Skeletal muscle tissue (tissue), 4 donors: ENCODE measurements around the gene ITCH. TPM values are rescaled to one million over a fixed set of nuclear protein-coding genes. Genes with fewer than 3 reads are reported as not detected.
"Not testable (repeated sequence)": the region's sequence is repeated elsewhere in the genome, so short reads cannot be mapped to it uniquely, and the experiment has no call there.

Source experiments
- H3K27ac ChIP-seq: one replicate; pipeline ENCODE4 v1.7.0; 2013; ENCODE audit warnings: mild to moderate bottlenecking, low read depth, low read length, inconsistent platforms
- H3K27me3 ChIP-seq, 3 donors: one replicate each; pipeline ENCODE4 v1.7.0; 2013; ENCODE audit warnings: low read length in 3 of 3; ENCODE audit not compliant: control insufficient read depth in 3 of 3, insufficient read depth in 3 of 3
- H3K36me3 ChIP-seq, 3 donors: one replicate each; pipeline ENCODE4 v1.7.0; 2013; ENCODE audit warnings: low read length in 3 of 3; ENCODE audit not compliant: control insufficient read depth in 3 of 3, insufficient read depth in 3 of 3
- H3K4me1 ChIP-seq, 3 donors: one replicate each; pipeline ENCODE4 v1.7.0; 2013; ENCODE audit warnings: low read length in 3 of 3, mild to moderate bottlenecking in 3 of 3; ENCODE audit not compliant: control insufficient read depth in 3 of 3, insufficient read depth in 3 of 3
- H3K4me3 ChIP-seq, 3 donors: one replicate each; pipeline ENCODE4 v1.7.0; 2013; ENCODE audit warnings: low read length in 3 of 3
- H3K9ac ChIP-seq, 3 donors: one replicate each; pipeline ENCODE4 v1.7.0; 2013; ENCODE audit warnings: low read length in 3 of 3, mild to moderate bottlenecking in 3 of 3, moderate library complexity in 2 of 3, low read depth in 1 of 3
- H3K9me3 ChIP-seq, 3 donors: one replicate each; pipeline ENCODE4 v1.7.0; 2013; ENCODE audit warnings: low read length in 3 of 3; ENCODE audit not compliant: control insufficient read depth in 3 of 3
- total RNA-seq: library from RNA; depleted of rRNA; stranded (reverse); fragments of >200 nt; gene quantifications from one replicate; pipeline ENCODE4 v1.2.3, GENCODE V29; 2014
- donor health status: Osteomylitis.

ITCH gene
- total RNA-seq, 1 donor from 2014 or later, result 69.4 TPM

- not testable (repeated sequence) for H3K4me1 ChIP-seq, H3K4me3 ChIP-seq, H3K9me3 ChIP-seq, H3K27ac ChIP-seq, H3K36me3 ChIP-seq, H3K9ac ChIP-seq, H3K27me3 ChIP-seq
These were observed 32.1 kb upstream of the ITCH start for GRCh38 chr20:34330861-34331544.

- H3K9ac ChIP-seq, result no peak overlapping the region
- H3K36me3 ChIP-seq, result no peaks in the 10 kb centered on the region
- no peaks in the 10 kb centered on the region for H3K9me3 ChIP-seq
- no peak overlapping the region for H3K4me3 ChIP-seq
- no peaks in the 10 kb centered on the region for H3K27me3 ChIP-seq
- H3K4me1 ChIP-seq, result no peaks in the 10 kb centered on the region
- no peak overlapping the region for H3K27ac ChIP-seq
These were observed 31.2 kb upstream of the ITCH start for GRCh38 chr20:34331838-34332237.

GRCh38 chr20:34332262-34332920, 30.7 kb upstream of the ITCH start:
- H3K9ac ChIP-seq, result no peak overlapping the region
- H3K27me3 ChIP-seq, result no peaks in the 10 kb centered on the region
- no peaks in the 10 kb centered on the region for H3K36me3 ChIP-seq
- no peak overlapping the region for H3K27ac ChIP-seq
- no peaks in the 10 kb centered on the region for H3K9me3 ChIP-seq
- H3K4me1 ChIP-seq, result no peaks in the 10 kb centered on the region
- H3K4me3 ChIP-seq, result no peak overlapping the region

- no peak overlapping the region for H3K27ac ChIP-seq
- no peak overlapping the region for H3K9ac ChIP-seq
- no peaks in the 10 kb centered on the region for H3K9me3 ChIP-seq
- no peaks in the 10 kb centered on the region for H3K4me1 ChIP-seq
- no peaks in the 10 kb centered on the region for H3K27me3 ChIP-seq
- H3K4me3 ChIP-seq, result no peak overlapping the region
- H3K36me3 ChIP-seq, result no peaks in the 10 kb centered on the region
These were observed 29.3 kb upstream of the ITCH start for GRCh38 chr20:34333786-34334185.

- Histone ChIP-seq H3K36me3 (no peaks in the 10 kb centered on the region), H3K9ac (no peak overlapping the region), H3K27me3 (no peaks in the 10 kb centered on the region), H3K4me3 (no peak overlapping the region), H3K4me1 (no peaks in the 10 kb centered on the region), H3K27ac (no peak overlapping the region), H3K9me3 (no peaks in the 10 kb centered on the region)
These were observed 28.2 kb upstream of the ITCH start for GRCh38 chr20:34334654-34335407.

- H3K36me3 ChIP-seq, result no peaks in the 10 kb centered on the region
- H3K27ac ChIP-seq, result no peak overlapping the region
- no peaks in the 10 kb centered on the region for H3K4me1 ChIP-seq
- no peak overlapping the region for H3K4me3 ChIP-seq
- H3K27me3 ChIP-seq, result no peaks in the 10 kb centered on the region
- H3K9me3 ChIP-seq, result no peaks in the 10 kb centered on the region
- H3K9ac ChIP-seq, result no peak overlapping the region
These were observed 25.5 kb upstream of the ITCH start for GRCh38 chr20:34337544-34337943.

GRCh38 chr20:34337982-34338726, 24.9 kb upstream of the ITCH start:
- no peak overlapping the region for H3K27ac ChIP-seq
- no peaks in the 10 kb centered on the region for H3K4me1 ChIP-seq
- no peaks in the 10 kb centered on the region for H3K36me3 ChIP-seq
- no peaks in the 10 kb centered on the region for H3K9me3 ChIP-seq
- H3K9ac ChIP-seq, result no peak overlapping the region
- no peak overlapping the region for H3K4me3 ChIP-seq
- no peaks in the 10 kb centered on the region for H3K27me3 ChIP-seq

GRCh38 chr20:34340726-34341125, 22.3 kb upstream of the ITCH start:
- H3K4me3 ChIP-seq, H3K36me3 ChIP-seq, H3K4me1 ChIP-seq, H3K27ac ChIP-seq, H3K9ac ChIP-seq, H3K9me3 ChIP-seq, H3K27me3 ChIP-seq: not testable (repeated sequence)

- not testable (repeated sequence) for H3K4me3 ChIP-seq, H3K9ac ChIP-seq, H3K4me1 ChIP-seq, H3K27me3 ChIP-seq, H3K36me3 ChIP-seq, H3K27ac ChIP-seq, H3K9me3 ChIP-seq
These were observed 21.9 kb upstream of the ITCH start for GRCh38 chr20:34341199-34341598.
